Astrocyte (in vitro differentiated cells and primary cell): ENCODE results near the gene GCK. TPM values are rescaled to one million over a fixed set of nuclear protein-coding genes. Genes with fewer than 3 reads are reported as not detected.

Source experiments
- DNase-seq: peaks from one replicate; pipeline ENCODE4 v3.0.0-alpha.2; 2010; ENCODE audit warnings: low read depth
- FAIRE-seq: peaks from 2 replicates; lab custom pipeline; 2011; peaks lifted over from hg19 to GRCh38; lab: Jason Lieb, UNC
- H2AFZ ChIP-seq: 2 replicates; pipeline ENCODE4 v1.6.0; 2012; ENCODE audit warnings: low read depth, low read length, inconsistent platforms
- H3K27ac ChIP-seq: 2 replicates; pipeline ENCODE4 v1.5.1; 2011; ENCODE audit warnings: low read depth, low read length, inconsistent platforms
- H3K27me3 ChIP-seq: 2 replicates; pipeline ENCODE4 v1.6.0; 2011; ENCODE audit warnings: low read length, inconsistent platforms; ENCODE audit not compliant: insufficient read depth
- H3K36me3 ChIP-seq: 2 replicates; pipeline ENCODE4 v1.5.1; 2011; ENCODE audit warnings: low read length, inconsistent platforms; ENCODE audit not compliant: insufficient read depth
- H3K4me1 ChIP-seq: 2 replicates; pipeline ENCODE4 v1.5.1; 2011; ENCODE audit warnings: low read length, inconsistent platforms; ENCODE audit not compliant: insufficient read depth
- H3K4me2 ChIP-seq: 2 replicates; pipeline ENCODE4 v1.6.0; 2012; ENCODE audit warnings: low read length, inconsistent platforms
- H3K4me3 ChIP-seq: 2 replicates; pipeline ENCODE4 v1.5.1; 2011; ENCODE audit warnings: low read depth, mild to moderate bottlenecking, low read length, inconsistent platforms; ENCODE audit not compliant: insufficient read depth
- H3K79me2 ChIP-seq: 2 replicates; pipeline ENCODE4 v1.6.0; 2012; ENCODE audit warnings: mild to moderate bottlenecking, low read length, inconsistent platforms; ENCODE audit not compliant: insufficient read depth
- H3K9ac ChIP-seq: 2 replicates; pipeline ENCODE4 v1.6.0; 2012; ENCODE audit warnings: mild to moderate bottlenecking, low read length, inconsistent platforms
- H3K9me3 ChIP-seq: 2 replicates; pipeline ENCODE4 v1.5.1; 2012; ENCODE audit warnings: low read depth, mild to moderate bottlenecking, low read length, inconsistent platforms; ENCODE audit not compliant: insufficient read depth
- H4K20me1 ChIP-seq: 2 replicates; pipeline ENCODE4 v1.6.0; 2012; ENCODE audit warnings: low read length, inconsistent platforms; ENCODE audit not compliant: insufficient read depth
- H3K27ac Mint-ChIP-seq: one replicate; pipeline ENCODE4 v1.8.0; 2021; ENCODE audit warnings: mild to moderate bottlenecking, mixed read lengths; ENCODE audit not compliant: unreplicated experiment
- H3K27me3 Mint-ChIP-seq: one replicate; pipeline ENCODE4 v1.8.0; 2021; ENCODE audit warnings: low read depth, mixed read lengths; ENCODE audit not compliant: unreplicated experiment
- H3K36me3 Mint-ChIP-seq: one replicate; pipeline ENCODE4 v1.8.0; 2021; ENCODE audit warnings: low read depth, mixed read lengths; ENCODE audit not compliant: unreplicated experiment
- H3K4me1 Mint-ChIP-seq: one replicate; pipeline ENCODE4 v1.8.0; 2021; ENCODE audit warnings: low read depth, mixed read lengths; ENCODE audit not compliant: unreplicated experiment
- H3K4me3 Mint-ChIP-seq: one replicate; pipeline ENCODE4 v1.8.0; 2021; ENCODE audit warnings: mild to moderate bottlenecking, moderate library complexity, mixed read lengths; ENCODE audit not compliant: unreplicated experiment
- H3K9me3 Mint-ChIP-seq: one replicate; pipeline ENCODE4 v1.8.0; 2021; ENCODE audit warnings: mild to moderate bottlenecking, mixed read lengths; ENCODE audit not compliant: unreplicated experiment
- CTCF ChIP-seq: IDR thresholded peaks from 2 replicates; pipeline ENCODE4 v1.5.1; 2011; ENCODE audit warnings: low read depth, mild to moderate bottlenecking, inconsistent platforms, low read length, moderate library complexity; ENCODE audit not compliant: insufficient read depth
- EZH2 ChIP-seq: IDR thresholded peaks from 2 replicates; pipeline ENCODE4 v1.6.1; 2012; ENCODE audit warnings: mild to moderate bottlenecking, low read length, inconsistent platforms; ENCODE audit not compliant: insufficient read depth
- total RNA-seq: library from RNA; stranded (reverse); gene quantifications from 2 replicates; pipeline ENCODE4 v1.2.1, GENCODE V29; 2021

The GCK gene
- total RNA-seq, 1 donor from 2014 or later: not detected

- Histone ChIP-seq H3K9me3 (no peaks in the 10 kb centered on the region), H3K4me1 (no peaks in the 10 kb centered on the region), H3K79me2 (peaks cover under 1% of the 10 kb centered on the region), H4K20me1 (peaks cover 46% of the 10 kb centered on the region), H3K36me3 (peaks cover 7% of the 10 kb centered on the region), H3K9ac (no peak overlapping the region), H3K27me3 (no peaks in the 10 kb centered on the region), H3K4me2 (no peak overlapping the region), H3K4me3 (no peak overlapping the region), H3K27ac (no peak overlapping the region), H2AFZ (no peak overlapping the region)
- Mint-ChIP-seq H3K27ac (no peak overlapping the region), H3K27me3 (no peaks in the 10 kb centered on the region), H3K9me3 (no peaks in the 10 kb centered on the region), H3K4me3 (no peak overlapping the region), H3K4me1 (no peaks in the 10 kb centered on the region), H3K36me3 (peaks cover 24% of the 10 kb centered on the region)
- FAIRE-seq (no peak), DNase-seq (no peak)
- TF ChIP-seq EZH2 (no peak), CTCF (no peak)
Measured at GRCh38 chr7:44113764-44114354, 75.4 kb downstream of the GCK start.

GRCh38 chr7:44112997-44113763 lies 76.1 kb downstream of the GCK start:
- Mint-ChIP-seq H3K4me3 (no peak overlapping the region), H3K4me1 (no peaks in the 10 kb centered on the region), H3K36me3 (peaks cover 21% of the 10 kb centered on the region), H3K27ac (no peak overlapping the region), H3K27me3 (no peaks in the 10 kb centered on the region), H3K9me3 (no peaks in the 10 kb centered on the region)
- H2AFZ ChIP-seq: no peak overlapping the region
- DNase-seq (no peak), FAIRE-seq (no peak)
- H3K9me3 ChIP-seq: no peaks in the 10 kb centered on the region
- H3K27me3 ChIP-seq: no peaks in the 10 kb centered on the region
- no peaks in the 10 kb centered on the region for H3K4me1 ChIP-seq
- H3K4me3 ChIP-seq: no peak overlapping the region
- H3K79me2 ChIP-seq: no peaks in the 10 kb centered on the region
- no peak for TF ChIP-seq EZH2
- H3K9ac ChIP-seq: no peak overlapping the region
- H4K20me1 ChIP-seq: peaks cover 48% of the 10 kb centered on the region
- no peak overlapping the region for H3K4me2 ChIP-seq
- peaks cover 7% of the 10 kb centered on the region for H3K36me3 ChIP-seq
- no peak overlapping the region for H3K27ac ChIP-seq

- Histone ChIP-seq H3K27me3 (no peaks in the 10 kb centered on the region), H3K36me3 (peaks cover 7% of the 10 kb centered on the region), H3K9me3 (no peaks in the 10 kb centered on the region), H4K20me1 (peaks cover 50% of the 10 kb centered on the region), H3K4me3 (no peak overlapping the region), H3K9ac (no peak overlapping the region), H3K4me1 (no peaks in the 10 kb centered on the region), H3K27ac (no peak overlapping the region), H3K4me2 (no peak overlapping the region), H3K79me2 (no peaks in the 10 kb centered on the region), H2AFZ (no peak overlapping the region)
- FAIRE-seq (no peak), DNase-seq (no peak)
- no peaks in the 10 kb centered on the region for H3K4me1 Mint-ChIP-seq
- no peaks in the 10 kb centered on the region for H3K9me3 Mint-ChIP-seq
- TF ChIP-seq EZH2: no peak
- TF ChIP-seq CTCF: no peak
- no peak overlapping the region for H3K27ac Mint-ChIP-seq
- H3K4me3 Mint-ChIP-seq: no peak overlapping the region
- H3K36me3 Mint-ChIP-seq: peaks cover 18% of the 10 kb centered on the region
- no peaks in the 10 kb centered on the region for H3K27me3 Mint-ChIP-seq
Measured at GRCh38 chr7:44112231-44112996, 76.8 kb downstream of the GCK start.
